Stomach (tissue), 9 donors: ENCODE results near the gene C3orf70. TPM values are rescaled to one million over a fixed set of nuclear protein-coding genes. Genes with fewer than 3 reads are reported as not detected.

Experiments used
- DNase-seq, 2 donors: peaks; one replicate each; pipeline versions ENCODE4 v3.0.0 to v3.0.0-alpha.2; 2013 to 2019
- H3K27ac ChIP-seq, 5 donors: fragments of 200-600 bp in 4 of 5; sonication (generic) in 4 of 5; one replicate each; pipeline ENCODE4 v1.5.1; 2013 to 2019; ENCODE audit warnings: mild to moderate bottlenecking in 1 of 5, moderate library complexity in 1 of 5
- H3K27me3 ChIP-seq, 3 donors: fragments of 200-600 bp; sonication (generic); one replicate each; pipeline ENCODE4 v1.5.1; 2017 to 2019; ENCODE audit warnings: mixed run types in 1 of 3
- H3K36me3 ChIP-seq, 4 donors: fragments of 200-600 bp; sonication (generic); 1 replicate in 3 of 4; 2 replicates in 1 of 4; pipeline ENCODE4 v1.5.1; 2016 to 2019
- H3K4me1 ChIP-seq, 4 donors: fragments of 200-600 bp; sonication (generic); one replicate each; pipeline ENCODE4 v1.5.1; 2016 to 2019
- H3K4me3 ChIP-seq, 4 donors: fragments of 200-600 bp; sonication (generic) in 3 of 4; one replicate each; pipeline ENCODE4 v1.5.1; 2016 to 2019; ENCODE audit warnings: mild to moderate bottlenecking in 1 of 4
- H3K9me3 ChIP-seq, 4 donors: fragments of 200-600 bp; sonication (generic); one replicate each; pipeline ENCODE4 v1.5.1; 2016 to 2019
- CTCF ChIP-seq, 7 experiments: fragments of 450-650 bp in 4 of 7; fragments of 200-600 bp in 3 of 7; sonication (generic) in 3 of 7; IDR thresholded peaks; one replicate each; pipeline ENCODE4 v1.5.1; 2016 to 2019; ENCODE audit warnings: antibody characterized with exemption in 7 of 7, control low read depth in 2 of 7, mild to moderate bottlenecking in 1 of 7
- EP300 ChIP-seq: sonication (generic); formaldehyde crosslinking; IDR thresholded peaks from one replicate; pipeline ENCODE4 v1.6.1; 2017; ENCODE audit warnings: antibody characterized with exemption
- POLR2A ChIP-seq, 4 donors: fragments of 450-650 bp; IDR thresholded peaks; one replicate each; pipeline ENCODE4 v1.6.1; 2016; ENCODE audit warnings: antibody characterized with exemption in 4 of 4, control low read depth in 2 of 4, mild to moderate bottlenecking in 1 of 4, moderate library complexity in 1 of 4
- POLR2AphosphoS5 ChIP-seq, 3 donors: sonication (generic); formaldehyde crosslinking; IDR thresholded peaks; one replicate each; pipeline ENCODE4 v1.6.1; 2016; ENCODE audit warnings: antibody characterized with exemption in 3 of 3
- WGBS, 5 donors: extraction: QIAGEN DNeasy Blood & Tissue Kit in 3 of 5; methylation state at CpG; one replicate each; pipeline versions ENCODE4 v1.1.5 to v1.1.7; 2013 to 2018; 5-methylcytosine and 5-hydroxymethylcytosine counted together
- intact Hi-C: fragments of 100-400 bp; cut with DNase I; formaldehyde crosslinking; loops from one replicate; pipeline ENCODE4 v1.15.1; 2023; ENCODE audit warnings: low total_unique reads
- polyA plus RNA-seq, 3 donors: library from polyadenylated mRNA; stranded (reverse); fragments of 200-250 nt; gene quantifications; one replicate each; pipeline ENCODE4 v1.2.3, GENCODE V29; 2013
- total RNA-seq, 5 donors: library from RNA; depleted of rRNA; stranded (reverse); fragments of >200 nt; gene quantifications; one replicate each; pipeline versions ENCODE4 v1.1.0 to v1.2.3, GENCODE V29; 2014 to 2016
- donor health status: healthy with polysubstance abuse.
- donor health status: Bipolar disorder and iron deficiency.
- donor health status: healthy.

The C3orf70 gene
- total and polyA plus RNA-seq, 8 donors, result 0.92 to 33.5 (median 6.6) TPM

- intact Hi-C loops, result no loop called here
- no peak overlapping the region for H3K4me3 ChIP-seq
- no peaks in the 10 kb centered on the region for H3K27me3 ChIP-seq
- no peak for DNase-seq
- H3K27ac ChIP-seq, result no peak overlapping the region
- H3K9me3 ChIP-seq, result no peaks in the 10 kb centered on the region
- H3K4me1 ChIP-seq, result no peaks in the 10 kb centered on the region
- 65 to 83% (median 71%) methylated on average over 2 of the region's 2 CpGs for WGBS, 5 donors
- peaks cover 3 to 10% (median 8%) of the 10 kb centered on the region in 4 donors for H3K36me3 ChIP-seq
- TF ChIP-seq CTCF (IDR thresholded peaks at IDR 0.05) (no peak), POLR2AphosphoS5 (IDR thresholded peaks at IDR 0.05) (no peak), POLR2A (IDR thresholded peaks at IDR 0.05) (no peak), EP300 (no peak)
Observed at GRCh38 chr3:185187391-185187790, 34.5 kb upstream of the C3orf70 start.

GRCh38 chr3:185176750-185177359 lies 24.0 kb upstream of the C3orf70 start:
- H3K27ac ChIP-seq, result no peak overlapping the region
- H3K9me3 ChIP-seq, result no peaks in the 10 kb centered on the region
- no peaks in the 10 kb centered on the region for H3K36me3 ChIP-seq
- TF ChIP-seq CTCF (IDR thresholded peaks at IDR 0.05), result peak in 5 of 7 experiments; percentile 39 to 56 (median 47)
- no peak for TF ChIP-seq POLR2AphosphoS5 (IDR thresholded peaks at IDR 0.05)
- no peak overlapping the region for H3K4me3 ChIP-seq
- peaks cover 0 to 21% (median 8%) of the 10 kb centered on the region in 4 donors for H3K4me1 ChIP-seq
- H3K27me3 ChIP-seq, result peaks cover 0 to 3% (median 0%) of the 10 kb centered on the region in 3 donors
- peak in 1 of 2 donors; percentile 75 for DNase-seq
- intact Hi-C loops, result loop anchor here (10.0 kb wide), 1 partner anchor 302 kb away; no protein-coding TSS in a partner anchor
- 19 to 24% (median 22%) methylated on average over 10 of the region's 10 CpGs for WGBS, 5 donors

- Histone ChIP-seq H3K27me3 (peaks cover 0 to 3% (median 0%) of the 10 kb centered on the region in 3 donors), H3K36me3 (no peaks in the 10 kb centered on the region), H3K4me1 (peaks cover 0 to 21% (median 8%) of the 10 kb centered on the region in 4 donors), H3K4me3 (peak overlapping the region in 1 of 4 donors; percentile 15), H3K27ac (peak overlapping the region in 4 of 5 donors; percentile 21 to 54 (median 36)), H3K9me3 (no peaks in the 10 kb centered on the region)
- no peak for TF ChIP-seq POLR2A (IDR thresholded peaks at IDR 0.05)
- TF ChIP-seq EP300, result no peak
- no peak for TF ChIP-seq CTCF (IDR thresholded peaks at IDR 0.05)
- no peak for TF ChIP-seq POLR2AphosphoS5 (IDR thresholded peaks at IDR 0.05)
- WGBS, 5 donors, result 30 to 36% (median 32%) methylated on average over 13 to 15 of the region's 15 CpGs
- DNase-seq, result peak; percentile 32 to 85
- intact Hi-C loops, result loop anchor here (10.0 kb wide), 1 partner anchor 301 kb away; no protein-coding TSS in a partner anchor
Observed at GRCh38 chr3:185175370-185175987, 22.6 kb upstream of the C3orf70 start.

GRCh38 chr3:185172086-185173049 lies 19.5 kb upstream of the C3orf70 start:
- 75 to 81% (median 76%) methylated on average over 11 of the region's 11 CpGs for WGBS, 5 donors
- Histone ChIP-seq H3K4me3 (no peak overlapping the region), H3K27ac (no peak overlapping the region), H3K4me1 (peaks cover 0 to 21% (median 8%) of the 10 kb centered on the region in 4 donors), H3K36me3 (no peaks in the 10 kb centered on the region), H3K9me3 (no peaks in the 10 kb centered on the region), H3K27me3 (no peaks in the 10 kb centered on the region)
- intact Hi-C loops, result loop anchor here (10.0 kb wide), 1 partner anchor 298 kb away; no protein-coding TSS in a partner anchor
- no peak for DNase-seq
- no peak for TF ChIP-seq CTCF (IDR thresholded peaks at IDR 0.05)
- no peak for TF ChIP-seq POLR2A (IDR thresholded peaks at IDR 0.05)
- no peak for TF ChIP-seq EP300
- no peak for TF ChIP-seq POLR2AphosphoS5 (IDR thresholded peaks at IDR 0.05)
